GM12892 (cell line): ENCODE measurements around the gene MYO18B.
A peak's percentile ranks its signal among the peaks of the same experiment; 100 is the strongest.

Experiments used
- DNase-seq: peaks from one replicate; pipeline ENCODE4 v3.0.0; 2011; ENCODE audit not compliant: insufficient read length
- FAIRE-seq: peaks from 2 replicates; lab custom pipeline; 2011; peaks lifted over from hg19 to GRCh38; lab: Jason Lieb, UNC
- POLR2A ChIP-seq: IDR thresholded peaks from 2 replicates; pipeline ENCODE4 v1.6.1; 2011; ENCODE audit warnings: low read depth, low read length, control low read depth
- POLR2AphosphoS5 ChIP-seq: IDR thresholded peaks from 2 replicates; pipeline ENCODE4 v1.6.1; 2011; ENCODE audit warnings: low read depth, low read length, control low read depth
- TAF1 ChIP-seq: IDR thresholded peaks from 2 replicates; pipeline ENCODE4 v1.6.1; 2011; ENCODE audit warnings: low read depth, mild to moderate bottlenecking, control low read depth, low read length, borderline replicate concordance

Gene MYO18B

GRCh38 chr22:25956801-25957200 is 214.8 kb downstream of the MYO18B start:
- no peak for FAIRE-seq
- TF ChIP-seq POLR2AphosphoS5 (no peak), TAF1 (no peak), POLR2A (no peak)
- no peak for DNase-seq

- DNase-seq = no peak
- no peak for FAIRE-seq
- no peak for TF ChIP-seq TAF1
- TF ChIP-seq POLR2A = no peak
- no peak for TF ChIP-seq POLR2AphosphoS5
Observed at GRCh38 chr22:25959818-25960774, 218.1 kb downstream of the MYO18B start.

GRCh38 chr22:25961699-25962098 is 219.7 kb downstream of the MYO18B start:
- DNase-seq (no peak), FAIRE-seq (peak; percentile 42)
- TF ChIP-seq POLR2AphosphoS5 (no peak), TAF1 (no peak), POLR2A (no peak)

DNA sequence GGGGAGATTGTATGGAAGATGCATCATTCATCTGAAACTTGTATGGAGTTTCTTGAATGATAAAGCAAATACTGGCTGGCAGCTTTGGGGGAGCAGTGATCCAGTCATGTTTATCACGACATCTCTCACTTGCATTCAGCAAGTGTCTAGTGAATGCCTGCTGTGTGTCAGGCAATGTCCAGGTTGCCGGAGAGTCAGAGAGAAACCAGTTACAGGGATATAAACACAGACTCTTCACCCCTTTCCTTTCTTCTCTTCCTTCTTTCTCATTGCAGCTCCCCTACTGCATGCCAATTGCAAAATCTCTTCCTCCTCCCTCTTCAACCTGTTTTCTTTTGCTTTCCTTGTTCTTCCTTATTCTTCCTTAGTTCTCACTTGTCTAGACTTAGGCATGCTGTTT is 220.7 kb downstream of the MYO18B start:
- no peak for FAIRE-seq
- DNase-seq = no peak
- TF ChIP-seq POLR2AphosphoS5 = no peak
- TF ChIP-seq TAF1 = no peak
- TF ChIP-seq POLR2A = no peak

- FAIRE-seq (no peak), DNase-seq (no peak)
- TF ChIP-seq TAF1 (no peak), POLR2A (no peak), POLR2AphosphoS5 (no peak)
Observed at GRCh38 chr22:25964961-25965730, 223.2 kb downstream of the MYO18B start.

- FAIRE-seq (peak; percentile 80), DNase-seq (no peak)
- TF ChIP-seq TAF1 = no peak
Observed at GRCh38 chr22:25966448-25966913, 224.5 kb downstream of the MYO18B start.

- TF ChIP-seq TAF1 (no peak), POLR2A (no peak), POLR2AphosphoS5 (no peak)
Observed at GRCh38 chr22:25969286-25969685, 227.3 kb downstream of the MYO18B start.

DNA sequence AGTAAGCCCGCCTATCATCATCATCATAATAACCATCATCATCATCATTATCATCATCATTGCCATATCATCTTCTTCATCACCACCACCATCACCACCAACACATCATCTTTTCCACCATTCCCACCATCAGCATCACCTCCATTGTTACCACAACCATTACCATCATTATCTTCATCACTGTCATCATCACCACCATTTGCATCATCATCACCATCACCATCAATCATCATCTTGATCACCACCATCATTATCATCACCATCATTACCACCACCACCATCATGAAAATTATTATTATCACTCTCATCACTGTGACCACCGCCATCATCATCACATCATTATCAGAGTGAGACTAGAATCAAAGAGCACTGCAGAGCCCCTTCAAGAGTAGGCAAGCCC is 227.9 kb downstream of the MYO18B start:
- FAIRE-seq (peak; percentile 9), DNase-seq (no peak)
- no peak for TF ChIP-seq POLR2AphosphoS5
- TF ChIP-seq POLR2A = no peak
- no peak for TF ChIP-seq TAF1

More at GRCh38 chr22:25969286-25969685, 227.3 kb downstream of the MYO18B start:
- DNase-seq = no peak
- FAIRE-seq = no peak

DNA sequence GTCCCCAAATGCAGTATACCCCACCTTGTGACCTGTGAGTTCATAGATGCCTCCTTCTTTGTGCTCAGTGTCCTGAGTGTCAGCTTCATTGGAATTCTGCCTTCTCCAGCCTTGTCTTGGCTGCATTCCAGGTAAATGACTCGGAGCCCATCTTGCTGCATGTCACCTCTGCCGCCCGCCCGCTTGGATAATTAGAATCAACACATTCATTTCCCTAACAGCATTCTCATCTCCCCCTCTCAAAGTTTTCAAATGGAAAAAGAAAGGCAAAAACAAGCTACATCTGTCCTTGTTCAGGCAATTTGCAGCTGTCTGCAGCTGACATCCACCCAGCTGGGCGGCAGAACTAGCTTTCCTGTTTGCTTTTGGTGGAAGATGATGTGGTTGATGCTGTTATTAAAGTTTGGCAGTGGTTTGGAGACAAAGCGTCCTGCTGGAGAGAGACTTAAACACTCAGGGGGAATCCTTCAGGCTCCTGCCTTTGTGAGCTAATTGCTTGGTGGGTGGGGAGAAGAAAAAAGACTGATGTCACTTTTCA is 228.5 kb downstream of the MYO18B start:
- FAIRE-seq (no peak), DNase-seq (no peak)
- no peak for TF ChIP-seq POLR2AphosphoS5
- TF ChIP-seq POLR2A = no peak
- no peak for TF ChIP-seq TAF1

DNA sequence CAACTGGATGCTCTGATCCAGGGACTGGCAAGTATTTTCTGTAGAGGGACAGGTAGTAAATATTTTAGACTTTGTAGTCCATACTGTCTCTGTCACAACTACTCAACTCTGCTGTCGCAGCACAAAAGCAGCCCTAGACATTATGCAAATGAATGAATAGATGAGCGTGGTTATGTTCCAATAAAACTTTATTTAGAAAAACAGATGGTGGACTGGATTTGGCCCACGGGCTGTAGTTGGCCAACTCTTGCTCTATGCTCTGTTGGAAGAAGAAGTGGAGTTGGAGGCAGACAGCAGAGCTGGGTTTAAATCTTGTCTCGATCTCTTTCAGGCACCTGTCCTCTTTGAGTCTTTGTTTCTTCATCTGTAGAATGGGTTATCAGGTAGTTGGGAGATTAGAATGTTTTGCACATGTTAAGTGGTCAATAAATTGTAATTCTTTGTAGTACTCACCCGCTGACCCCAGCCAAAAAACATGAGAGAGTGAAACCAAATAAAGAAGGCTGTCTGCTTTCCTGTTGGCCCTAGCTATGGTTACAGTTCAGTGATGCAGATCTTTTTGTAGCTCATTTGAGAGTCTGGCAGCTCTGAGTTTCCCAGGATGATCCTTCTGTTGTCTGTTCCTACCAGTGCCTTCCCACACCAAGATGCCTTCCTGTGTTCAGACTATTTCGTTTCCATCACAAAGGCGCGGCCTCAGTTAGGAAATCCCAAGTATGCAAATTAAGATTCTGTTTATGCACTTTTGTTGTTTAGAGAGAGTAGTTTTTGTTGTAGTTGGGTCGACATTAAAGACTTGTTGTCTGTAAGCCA is 229.2 kb downstream of the MYO18B start:
- TF ChIP-seq POLR2AphosphoS5 = no peak
- no peak for TF ChIP-seq TAF1
- TF ChIP-seq POLR2A = no peak
- DNase-seq (no peak), FAIRE-seq (peak; percentile 73)
